GM12892 (cell line): ENCODE results near the gene TBC1D22A.

ENCODE experiments used
- POLR2A ChIP-seq: IDR thresholded peaks from 2 replicates; pipeline ENCODE4 v1.6.1; 2011; ENCODE audit warnings: low read depth, low read length, control low read depth
- POLR2AphosphoS5 ChIP-seq: IDR thresholded peaks from 2 replicates; pipeline ENCODE4 v1.6.1; 2011; ENCODE audit warnings: low read depth, low read length, control low read depth
- TAF1 ChIP-seq: IDR thresholded peaks from 2 replicates; pipeline ENCODE4 v1.6.1; 2011; ENCODE audit warnings: low read depth, mild to moderate bottlenecking, control low read depth, low read length, borderline replicate concordance

DNA sequence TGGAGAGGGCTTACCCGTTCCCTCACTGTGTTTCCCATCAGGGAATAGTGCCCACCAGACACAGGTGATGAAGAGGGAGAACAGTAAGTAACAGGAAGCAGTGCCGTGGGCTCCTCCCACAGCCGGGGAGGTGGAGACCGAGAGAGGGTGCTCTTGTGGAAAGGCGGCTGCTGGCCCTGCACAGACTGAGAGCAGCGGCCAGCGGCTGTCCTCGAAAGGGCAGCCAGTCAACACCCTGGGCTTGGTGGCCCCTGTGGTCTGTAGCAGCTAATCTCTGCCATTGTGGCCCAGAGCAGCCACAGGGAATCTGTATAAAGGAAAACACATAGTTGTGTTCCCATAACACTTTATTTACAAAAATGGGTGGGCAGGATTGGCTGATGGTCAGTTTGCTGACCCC lies 121.9 kb downstream of the TBC1D22A start:
- TF ChIP-seq POLR2AphosphoS5 (no peak), POLR2A (no peak), TAF1 (no peak)
